ENCODE data around the gene COL16A1. TPM values are rescaled to one million over a fixed set of nuclear protein-coding genes. Genes with fewer than 3 reads are reported as not detected.
A peak's percentile ranks its signal among the peaks of the same experiment; 100 is the strongest.
"Not testable (repeated sequence)": the region's sequence is repeated elsewhere in the genome, so short reads cannot be mapped to it uniquely, and the experiment has no call there.

Gene COL16A1
- total RNA-seq, 3 donors from 2014 or later = 11.2 to 62.9 (median 19.3) TPM

GRCh38 chr1:31708324-31708723 is 4.5 kb upstream of the COL16A1 start:
- no peak for TF ChIP-seq CTCF (IDR thresholded peaks at IDR 0.05)

GRCh38 chr1:31707711-31708110 is 3.9 kb upstream of the COL16A1 start:
- H3K36me3 ChIP-seq (ENCODE audit: low read depth) = no peaks in the 10 kb centered on the region
- no peak for TF ChIP-seq CTCF (IDR thresholded peaks at IDR 0.05)
- ATAC-seq (no peak), DNase-seq (no peak)
- H3K4me1 ChIP-seq (ENCODE audit: low read depth) = peaks cover 21% of the 10 kb centered on the region
- no peaks in the 10 kb centered on the region for H3K9me3 ChIP-seq
- no peak overlapping the region for H3K4me3 ChIP-seq
- intact Hi-C loops (cut with DNase I, micrococcal nuclease) = no loop called here

More at GRCh38 chr1:31708324-31708723, 4.5 kb upstream of the COL16A1 start:
- no peaks in the 10 kb centered on the region for H3K9me3 ChIP-seq
- intact Hi-C loops (cut with DNase I, micrococcal nuclease) = no loop called here
- ATAC-seq = no peak
- peaks cover 21% of the 10 kb centered on the region for H3K4me1 ChIP-seq (ENCODE audit: low read depth)
- H3K4me3 ChIP-seq = no peak overlapping the region
- H3K36me3 ChIP-seq (ENCODE audit: low read depth) = no peaks in the 10 kb centered on the region
- no peak for DNase-seq

GRCh38 chr1:31707059-31707600 is 3.3 kb upstream of the COL16A1 start:
- ATAC-seq; intact Hi-C loops (cut with DNase I, micrococcal nuclease); H3K4me3 ChIP-seq: not testable (repeated sequence)

GRCh38 chr1:31706384-31707058 is 2.7 kb upstream of the COL16A1 start:
- peaks cover 15% of the 10 kb centered on the region for H3K4me1 ChIP-seq (ENCODE audit: low read depth)
- DNase-seq (no peak), ATAC-seq (no peak)
- no peaks in the 10 kb centered on the region for H3K9me3 ChIP-seq
- no peak overlapping the region for H3K4me3 ChIP-seq
- H3K36me3 ChIP-seq (ENCODE audit: low read depth) = no peaks in the 10 kb centered on the region
- TF ChIP-seq CTCF (IDR thresholded peaks at IDR 0.05) = no peak
- intact Hi-C loops (cut with DNase I, micrococcal nuclease) = no loop called here

More at GRCh38 chr1:31707059-31707600, 3.3 kb upstream of the COL16A1 start:
- peaks cover 19% of the 10 kb centered on the region for H3K4me1 ChIP-seq (ENCODE audit: low read depth)
- not testable (repeated sequence) for H3K36me3 ChIP-seq (ENCODE audit: low read depth); H3K9me3 ChIP-seq; DNase-seq

GRCh38 chr1:31705080-31705866 is 1.5 kb upstream of the COL16A1 start:
- intact Hi-C loops (cut with DNase I, micrococcal nuclease) = no loop called here
- H3K9me3 ChIP-seq = no peaks in the 10 kb centered on the region
- no peak overlapping the region for H3K4me3 ChIP-seq
- H3K36me3 ChIP-seq (ENCODE audit: low read depth) = no peaks in the 10 kb centered on the region
- H3K4me1 ChIP-seq (ENCODE audit: low read depth) = peaks cover 15% of the 10 kb centered on the region
- DNase-seq (peak; percentile 58 to 78 (median 70)), ATAC-seq (peak; percentile 59)
- TF ChIP-seq CTCF (IDR thresholded peaks at IDR 0.05) = no peak
